Measurements from ENCODE around the gene ZNF487.
"Not testable (repeated sequence)": the region's sequence is repeated elsewhere in the genome, so short reads cannot be mapped to it uniquely, and the experiment has no call there.

The ZNF487 gene

DNA sequence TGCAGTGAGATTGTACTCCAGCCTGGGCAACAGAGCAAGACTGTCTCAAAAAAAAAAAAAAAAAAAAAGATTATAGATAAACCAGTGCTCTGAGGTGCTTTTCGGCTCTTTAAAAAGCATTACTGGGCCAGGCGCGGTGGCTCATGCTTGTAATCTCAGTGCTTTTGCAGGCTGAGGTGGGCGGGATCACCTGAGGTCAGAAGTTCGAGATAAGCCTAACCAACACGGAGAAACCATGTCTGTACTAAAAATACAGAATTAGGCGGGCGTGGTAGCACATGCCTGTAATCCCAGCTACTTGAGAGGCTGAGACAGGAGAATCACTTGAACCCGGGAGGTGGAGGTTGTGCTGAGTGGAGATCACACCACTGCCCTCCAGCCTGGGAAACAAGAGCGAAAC is 21.4 kb upstream of the ZNF487 start:
- Histone ChIP-seq H3K4me2 (no peak overlapping the region), H3K4me1 (peaks cover 42% of the 10 kb centered on the region), H3K36me3 (no peaks in the 10 kb centered on the region), H4K20me1 (no peaks in the 10 kb centered on the region), H3K27me3 (no peaks in the 10 kb centered on the region), H3K9ac (no peak overlapping the region), H3K9me3 (peaks cover 9% of the 10 kb centered on the region), H3K27ac (no peak overlapping the region), H3K4me3 (no peak overlapping the region)
- TF ChIP-seq Cebpa-rat (IDR thresholded peaks at IDR 0.05), result no peak

DNA sequence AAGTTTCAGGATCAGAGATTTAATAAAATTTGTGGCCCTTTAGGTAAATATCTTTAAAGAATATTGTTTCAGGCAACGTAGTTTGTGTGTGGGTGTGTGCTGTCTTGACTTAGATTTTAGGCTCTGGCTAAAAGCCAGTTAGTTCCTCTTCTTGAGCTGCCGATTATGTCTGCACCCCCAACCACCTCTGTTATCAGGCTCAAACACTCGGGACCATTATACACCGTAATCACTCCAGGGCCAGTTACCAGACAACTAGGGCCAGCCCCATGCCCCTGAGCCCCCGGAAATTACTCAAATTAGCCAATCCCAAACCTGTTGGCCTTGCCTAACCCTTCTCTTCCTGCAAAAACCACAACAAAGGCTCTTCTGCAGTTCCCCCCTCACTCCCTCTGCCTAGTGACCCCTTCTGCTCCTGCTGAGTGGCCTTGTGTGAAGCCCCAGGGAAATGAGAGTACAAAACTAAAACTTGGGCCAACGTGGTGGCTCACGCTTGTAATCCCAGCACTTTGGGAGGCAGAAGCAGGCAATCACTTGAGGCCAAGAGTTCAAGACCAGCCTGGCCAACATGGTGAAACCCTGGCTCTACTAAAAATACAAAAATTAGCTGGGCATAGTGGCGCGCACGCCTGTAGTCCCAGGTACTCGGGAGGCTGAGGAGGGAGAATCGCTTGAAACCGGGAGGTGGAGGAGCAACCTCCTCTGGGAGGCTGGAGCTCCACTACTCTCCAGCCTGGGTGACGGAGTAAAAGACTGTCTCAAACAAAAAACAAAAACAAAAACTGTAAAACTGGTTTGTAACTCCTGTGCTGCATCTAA is 18.8 kb upstream of the ZNF487 start:
- Histone ChIP-seq H3K9me3 (peaks cover 9% of the 10 kb centered on the region), H3K27me3 (no peaks in the 10 kb centered on the region), H3K4me3 (peak overlapping the region; percentile 29), H3K9ac (peak overlapping the region; percentile 54), H4K20me1 (no peaks in the 10 kb centered on the region), H3K4me2 (peak overlapping the region; percentile 73), H3K27ac (peak overlapping the region; percentile 84), H3K4me1 (peaks cover 50% of the 10 kb centered on the region), H3K36me3 (no peaks in the 10 kb centered on the region)
- peak; percentile 90 for TF ChIP-seq Cebpa-rat (IDR thresholded peaks at IDR 0.05)

DNA sequence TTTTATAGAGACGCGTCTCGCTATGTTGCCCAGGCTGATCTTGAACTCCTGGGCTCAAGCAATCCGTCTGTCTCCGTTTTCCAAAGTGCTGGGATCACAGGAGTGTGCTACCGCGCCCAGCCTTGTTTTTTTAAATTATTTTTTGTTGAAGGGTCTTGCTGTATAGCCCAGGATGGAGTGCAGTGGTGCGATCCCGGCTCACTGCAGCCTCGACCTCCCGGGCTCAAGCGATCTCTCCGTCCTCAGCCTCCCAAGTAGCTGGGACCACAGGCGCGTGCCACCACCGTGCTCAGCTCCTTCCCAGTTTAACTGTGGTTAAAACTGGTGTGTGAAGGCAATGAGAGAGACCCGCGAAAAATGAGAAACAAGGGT is 16.9 kb upstream of the ZNF487 start:
- H4K20me1 ChIP-seq, result no peaks in the 10 kb centered on the region
- H3K9me3 ChIP-seq, result peaks cover 9% of the 10 kb centered on the region
- H3K9ac ChIP-seq, result peak overlapping the region; percentile 90
- no peaks in the 10 kb centered on the region for H3K27me3 ChIP-seq
- no peaks in the 10 kb centered on the region for H3K36me3 ChIP-seq
- peak overlapping the region; percentile 96 for H3K27ac ChIP-seq
- H3K4me1 ChIP-seq, result peaks cover 50% of the 10 kb centered on the region
- peak overlapping the region; percentile 94 for H3K4me2 ChIP-seq
- H3K4me3 ChIP-seq, result peak overlapping the region; percentile 69
- no peak for TF ChIP-seq Cebpa-rat (IDR thresholded peaks at IDR 0.05)

DNA sequence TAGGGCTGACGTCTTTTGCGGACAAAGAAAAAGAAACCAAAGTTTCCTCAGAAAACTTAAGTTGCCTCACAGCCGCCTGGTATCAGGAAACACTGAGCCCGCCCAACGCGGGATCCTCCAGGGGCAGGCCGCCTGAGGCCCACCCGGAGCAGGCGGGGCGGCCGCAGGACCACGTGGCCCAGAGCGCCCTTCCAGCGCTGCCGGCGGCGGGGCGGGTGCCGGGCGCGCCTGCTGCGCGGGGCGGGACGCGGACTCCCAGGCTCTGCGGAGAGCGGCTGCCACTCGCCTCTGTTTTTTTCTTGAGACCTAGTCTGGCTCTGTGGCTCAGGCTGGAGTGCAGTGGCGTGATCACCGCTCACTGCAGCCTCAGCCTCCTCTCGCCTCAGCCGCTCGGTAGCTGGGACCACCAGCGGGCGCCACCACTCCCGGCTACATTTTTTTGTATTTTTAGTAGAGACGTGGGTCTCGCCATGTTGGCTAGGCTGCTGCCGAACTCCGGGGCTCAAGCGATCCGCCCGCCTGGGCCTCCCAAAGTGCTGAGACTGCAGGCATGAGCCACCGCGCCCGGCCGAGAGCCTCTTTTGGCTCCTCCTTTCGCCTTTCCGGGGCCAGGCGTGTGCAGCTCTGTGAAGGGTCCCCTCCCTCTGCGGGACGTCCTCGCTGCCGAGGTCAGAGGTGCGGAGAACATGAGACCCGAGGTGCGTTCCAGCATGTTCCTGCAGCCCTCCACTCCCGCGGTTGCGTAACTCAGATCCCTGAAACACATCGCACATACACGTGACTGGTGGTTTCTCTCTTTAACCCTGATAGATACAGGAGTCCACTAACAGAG is 16.3 kb upstream of the ZNF487 start:
- no peaks in the 10 kb centered on the region for H3K36me3 ChIP-seq
- H3K9me3 ChIP-seq, result peaks cover 9% of the 10 kb centered on the region
- peak overlapping the region; percentile 90 for H3K9ac ChIP-seq
- H3K27ac ChIP-seq, result peak overlapping the region; percentile 96
- TF ChIP-seq Cebpa-rat (IDR thresholded peaks at IDR 0.05), result peak; percentile 95
- peaks cover 50% of the 10 kb centered on the region for H3K4me1 ChIP-seq
- H3K27me3 ChIP-seq, result no peaks in the 10 kb centered on the region
- peak overlapping the region; percentile 69 for H3K4me3 ChIP-seq
- no peaks in the 10 kb centered on the region for H4K20me1 ChIP-seq
- H3K4me2 ChIP-seq, result peak overlapping the region; percentile 94

DNA sequence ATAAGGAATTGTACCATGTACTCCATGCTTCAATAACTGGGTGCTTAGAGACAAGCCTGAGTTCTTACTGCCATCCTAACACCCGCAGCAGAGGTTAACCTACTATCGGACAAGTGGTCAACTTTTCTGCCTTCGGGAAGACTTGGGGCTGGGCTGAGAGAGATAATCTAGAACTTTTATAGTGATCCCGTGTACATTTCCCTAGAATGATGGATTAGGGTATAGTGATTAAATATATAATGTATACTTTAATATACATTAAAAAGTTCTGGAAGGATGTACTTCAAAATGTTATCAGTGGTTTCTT is 15.8 kb upstream of the ZNF487 start:
- Histone ChIP-seq H4K20me1 (no peaks in the 10 kb centered on the region), H3K27ac (peak overlapping the region; percentile 96), H3K27me3 (no peaks in the 10 kb centered on the region), H3K4me1 (peaks cover 52% of the 10 kb centered on the region), H3K4me3 (peak overlapping the region; percentile 69), H3K9me3 (peaks cover 9% of the 10 kb centered on the region), H3K36me3 (no peaks in the 10 kb centered on the region), H3K9ac (peak overlapping the region; percentile 90), H3K4me2 (peak overlapping the region; percentile 94)
- TF ChIP-seq Cebpa-rat (IDR thresholded peaks at IDR 0.05), result no peak

DNA sequence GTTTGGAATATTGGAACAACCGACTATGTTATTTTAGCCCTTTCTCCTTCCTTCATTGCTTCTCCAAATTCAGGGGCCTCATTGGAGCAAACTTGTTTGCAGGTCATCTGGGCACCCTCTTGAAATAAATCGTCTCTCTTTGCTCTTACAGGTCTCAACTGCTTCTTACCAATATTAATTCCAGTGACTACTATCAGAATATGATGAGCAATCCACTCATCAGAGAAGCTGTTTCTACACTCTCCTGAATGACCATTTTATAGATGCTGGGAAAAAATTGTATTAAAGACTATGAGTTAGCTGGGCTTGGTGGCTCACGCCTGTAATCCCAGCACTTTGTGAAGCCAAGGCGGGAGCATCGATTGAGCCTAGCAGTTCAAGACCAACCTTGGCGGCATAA is 15.4 kb upstream of the ZNF487 start:
- Histone ChIP-seq H3K4me2 (peak overlapping the region; percentile 94), H3K9ac (peak overlapping the region; percentile 90; the same call in 1 of the 2 replicates), H3K36me3 (no peaks in the 10 kb centered on the region), H3K4me3 (peak overlapping the region; percentile 69; the same call in 1 of the 2 replicates), H3K9me3 (peaks cover 9% of the 10 kb centered on the region), H3K27ac (peak overlapping the region; percentile 96), H4K20me1 (no peaks in the 10 kb centered on the region), H3K4me1 (peaks cover 52% of the 10 kb centered on the region), H3K27me3 (no peaks in the 10 kb centered on the region)
- no peak for TF ChIP-seq Cebpa-rat (IDR thresholded peaks at IDR 0.05)

DNA sequence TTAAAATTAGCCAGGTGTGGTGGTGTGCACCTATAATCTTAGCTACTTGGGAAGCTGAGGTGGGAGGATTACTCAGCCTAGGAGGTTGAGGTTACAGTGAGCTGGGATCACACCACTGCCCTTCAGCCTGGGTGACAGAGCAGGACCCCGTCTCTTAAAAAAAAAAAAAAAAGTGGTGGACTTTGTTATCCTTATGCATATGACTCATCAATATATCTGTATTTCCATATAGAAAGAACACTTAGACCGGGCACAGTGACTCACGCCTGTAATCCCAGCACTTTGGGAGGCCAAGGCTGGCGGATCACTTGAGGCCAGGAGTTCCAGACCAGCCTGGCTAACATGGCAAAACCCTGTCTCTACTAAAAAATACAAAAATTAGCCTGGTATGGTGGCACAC is 15.0 kb upstream of the ZNF487 start:
- not testable (repeated sequence) for H3K27me3 ChIP-seq, H4K20me1 ChIP-seq, H3K9ac ChIP-seq, H3K4me3 ChIP-seq, H3K9me3 ChIP-seq, H3K36me3 ChIP-seq
- peaks cover 52% of the 10 kb centered on the region for H3K4me1 ChIP-seq
- peak overlapping the region; percentile 94 for H3K4me2 ChIP-seq
- H3K27ac ChIP-seq, result 0 out of 2 replicates have a peak overlapping the region, but pooled peaks have one; percentile 96

DNA sequence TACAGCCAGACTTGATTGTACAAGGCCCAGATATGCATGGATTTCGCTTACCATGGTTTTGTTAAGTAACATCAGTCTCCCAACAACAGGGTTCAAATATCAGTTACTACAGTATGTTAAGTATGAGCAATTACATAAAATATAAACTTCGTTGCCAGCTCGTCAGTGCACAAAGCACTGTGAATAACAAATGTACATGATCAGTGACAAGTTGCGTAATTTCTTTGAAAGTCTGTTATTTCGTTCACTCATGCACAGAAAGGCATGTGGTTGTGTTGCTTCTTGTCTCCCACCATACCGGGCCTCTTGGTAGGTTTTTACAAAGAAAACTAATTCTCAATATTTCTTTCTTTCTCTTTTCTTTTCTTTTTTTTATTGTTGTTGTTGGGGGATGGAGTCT is 12.5 kb upstream of the ZNF487 start:
- Histone ChIP-seq H3K27ac (no peak overlapping the region), H3K4me1 (peaks cover 42% of the 10 kb centered on the region), H4K20me1 (no peaks in the 10 kb centered on the region), H3K9ac (no peak overlapping the region), H3K4me2 (no peak overlapping the region), H3K36me3 (no peaks in the 10 kb centered on the region), H3K27me3 (no peaks in the 10 kb centered on the region), H3K4me3 (no peak overlapping the region), H3K9me3 (no peaks in the 10 kb centered on the region)
- peak; percentile 72; the same call in 1 of the 2 replicates for TF ChIP-seq Cebpa-rat (IDR thresholded peaks at IDR 0.05)

DNA sequence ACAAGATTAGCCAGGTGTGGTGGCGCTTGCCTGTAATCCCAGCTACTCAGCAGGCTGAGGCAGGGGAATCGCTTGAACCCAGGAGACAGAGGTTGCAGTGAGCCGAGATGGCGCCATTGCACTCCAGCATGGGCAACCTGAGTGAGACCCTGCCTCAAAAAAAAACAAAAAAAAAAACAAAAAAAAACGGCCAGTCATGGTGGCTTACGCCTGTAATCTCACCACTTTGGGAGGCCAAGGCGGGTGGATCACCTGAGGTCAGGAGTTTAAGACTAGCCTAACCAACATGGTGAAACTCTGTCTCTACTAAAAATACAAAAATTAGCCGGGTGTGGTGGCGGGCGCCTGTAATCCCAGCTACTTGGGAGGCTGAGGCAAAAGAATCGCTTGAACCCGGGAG is 10.4 kb upstream of the ZNF487 start:
- H3K9me3 ChIP-seq, H3K27ac ChIP-seq, H4K20me1 ChIP-seq, H3K27me3 ChIP-seq, H3K4me3 ChIP-seq, H3K9ac ChIP-seq, H3K36me3 ChIP-seq: not testable (repeated sequence)
- H3K4me2 ChIP-seq, result peak overlapping the region; percentile 55
- H3K4me1 ChIP-seq, result peaks cover 26% of the 10 kb centered on the region

DNA sequence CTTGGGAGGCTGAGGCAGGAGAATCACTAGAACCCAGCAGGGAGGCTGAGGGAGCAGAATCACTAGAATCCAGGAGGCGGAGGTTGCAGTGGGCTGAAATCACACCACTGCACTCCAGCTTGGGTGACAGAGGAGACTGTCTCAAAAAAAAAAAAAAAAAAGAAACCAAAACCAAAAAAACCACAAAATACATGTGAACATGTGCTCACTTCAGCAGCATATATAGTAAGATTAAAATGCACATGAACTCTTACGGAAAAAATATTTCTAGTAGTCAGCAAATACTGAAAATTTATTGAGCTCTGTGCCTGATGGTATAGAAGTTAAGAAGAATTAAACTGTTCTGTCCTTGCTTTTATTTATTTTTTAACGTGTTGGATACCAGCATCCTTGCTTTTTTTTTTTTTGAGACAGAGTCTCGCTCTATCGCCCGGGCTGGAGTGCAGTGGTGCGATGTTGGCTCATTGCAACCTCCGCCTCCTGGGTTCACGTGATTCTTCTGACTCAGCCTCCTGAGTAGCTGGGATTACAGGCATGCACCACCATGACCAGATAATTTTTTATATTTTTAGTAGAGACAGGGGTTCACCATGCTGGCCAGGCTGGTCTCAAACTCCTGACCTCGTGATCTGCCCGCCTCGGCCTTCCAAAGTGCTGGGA is 9.6 kb upstream of the ZNF487 start:
- Histone ChIP-seq H3K27me3 (no peaks in the 10 kb centered on the region), H3K4me2 (peak overlapping the region; percentile 55), H4K20me1 (no peaks in the 10 kb centered on the region), H3K9ac (no peak overlapping the region), H3K9me3 (no peaks in the 10 kb centered on the region), H3K36me3 (no peaks in the 10 kb centered on the region), H3K4me3 (no peak overlapping the region), H3K27ac (no peak overlapping the region), H3K4me1 (peaks cover 21% of the 10 kb centered on the region)
- TF ChIP-seq Cebpa-rat (IDR thresholded peaks at IDR 0.05), result no peak
